ENCODE data around the gene ENKUR.

The ENKUR gene

DNA sequence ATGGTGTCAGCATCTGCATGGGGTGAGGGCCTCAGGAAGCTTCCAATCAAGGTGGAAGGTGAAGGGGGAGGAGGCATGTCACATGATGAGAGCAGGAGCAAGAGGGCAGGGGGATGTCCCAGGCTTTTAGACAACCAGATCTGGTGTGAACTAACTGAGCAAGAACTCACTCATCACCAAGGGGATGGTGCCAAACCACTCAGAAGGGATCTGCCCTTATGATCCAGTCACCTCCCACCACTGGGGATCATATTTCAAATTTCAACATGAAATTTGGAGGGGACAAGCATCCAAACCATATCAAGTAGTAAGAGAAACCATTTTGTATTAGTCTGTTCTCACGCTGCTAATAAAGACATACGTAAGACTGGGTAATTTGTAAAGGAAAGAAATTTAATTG lies 34.0 kb upstream of the ENKUR start:
- no peaks in the 10 kb centered on the region for H3K27me3 ChIP-seq (ENCODE audit: control insufficient read depth in 1 of 2, insufficient read depth in 2 of 2, low read length in 2 of 2)
- no peak overlapping the region for H3K9ac ChIP-seq (ENCODE audit: low read length in 2 of 2)
- H3K4me1 ChIP-seq (ENCODE audit: control insufficient read depth, insufficient read depth, low read length): no peaks in the 10 kb centered on the region
- H3K27ac ChIP-seq (ENCODE audit: low read length): no peak overlapping the region
- no peak overlapping the region for H3K4me3 ChIP-seq (ENCODE audit: low read length in 2 of 2)
- H3K36me3 ChIP-seq (ENCODE audit: control insufficient read depth in 2 of 2, insufficient read depth in 2 of 2, low read length in 2 of 2): no peaks in the 10 kb centered on the region
- no peaks in the 10 kb centered on the region for H3K9me3 ChIP-seq (ENCODE audit: control insufficient read depth in 2 of 2, low read length in 2 of 2)

DNA sequence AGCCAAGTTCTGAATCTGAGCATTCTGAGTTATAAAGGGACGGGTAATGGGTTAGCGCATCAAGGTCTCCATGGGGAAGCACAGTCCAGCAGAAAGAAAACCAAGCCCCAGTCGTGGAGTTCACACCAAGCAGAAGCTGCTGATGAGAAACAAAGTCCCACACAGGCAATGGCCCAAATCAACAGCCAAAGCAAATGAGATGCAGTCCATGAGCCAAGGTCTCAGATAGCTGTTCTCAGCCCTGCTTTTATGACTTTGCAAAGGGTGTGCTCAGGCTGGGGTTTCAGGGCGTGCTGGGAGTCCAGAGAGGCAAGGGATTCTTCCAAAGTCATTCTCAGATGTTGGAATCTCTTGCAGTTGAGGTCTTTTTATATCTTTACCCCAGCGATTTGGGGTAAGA lies 32.5 kb upstream of the ENKUR start:
- Histone ChIP-seq H3K9ac (ENCODE audit: low read length in 2 of 2) (no peak overlapping the region), H3K9me3 (ENCODE audit: control insufficient read depth in 2 of 2, low read length in 2 of 2) (no peaks in the 10 kb centered on the region), H3K4me1 (ENCODE audit: control insufficient read depth, insufficient read depth, low read length) (no peaks in the 10 kb centered on the region), H3K4me3 (ENCODE audit: low read length in 2 of 2) (no peak overlapping the region), H3K36me3 (ENCODE audit: control insufficient read depth in 2 of 2, insufficient read depth in 2 of 2, low read length in 2 of 2) (no peaks in the 10 kb centered on the region), H3K27me3 (ENCODE audit: control insufficient read depth in 1 of 2, insufficient read depth in 2 of 2, low read length in 2 of 2) (no peaks in the 10 kb centered on the region), H3K27ac (ENCODE audit: low read length) (no peak overlapping the region)

DNA sequence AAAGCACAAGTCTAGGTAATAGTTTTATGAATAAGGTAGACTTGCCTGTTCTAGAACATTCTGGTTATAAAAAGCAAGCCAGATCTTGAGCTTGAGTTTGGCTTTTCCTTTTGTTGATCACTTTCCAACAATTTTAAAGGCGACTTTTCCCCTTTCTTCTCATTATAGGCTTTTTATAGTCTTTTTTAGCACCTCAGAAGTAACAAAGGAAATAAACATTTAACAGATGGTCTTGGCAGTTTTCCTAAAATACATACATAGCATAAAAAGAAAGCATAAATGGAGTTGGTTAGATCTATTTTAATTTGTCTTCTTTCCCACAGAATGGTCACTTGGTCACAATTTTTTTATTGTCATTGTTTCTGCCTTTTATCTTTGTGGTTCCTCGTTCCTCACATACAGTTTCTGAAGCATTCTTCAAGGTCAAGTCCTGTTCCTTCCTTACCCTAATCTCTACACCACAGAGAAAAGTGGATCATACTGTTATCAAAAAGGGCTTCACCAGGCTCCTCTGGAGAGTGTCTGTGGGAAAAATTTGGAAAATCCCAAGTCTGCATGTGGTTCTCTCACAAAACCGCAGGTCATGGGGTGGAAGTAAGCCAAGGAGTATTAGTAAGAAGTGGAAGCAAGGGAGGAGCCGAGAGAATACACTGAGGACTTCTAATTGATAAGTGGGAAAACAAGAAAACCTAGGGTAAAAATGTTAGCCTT lies 31.8 kb upstream of the ENKUR start:
- Histone ChIP-seq H3K27me3 (ENCODE audit: control insufficient read depth in 1 of 2, insufficient read depth in 2 of 2, low read length in 2 of 2) (no peaks in the 10 kb centered on the region), H3K27ac (ENCODE audit: low read length) (no peak overlapping the region), H3K9me3 (ENCODE audit: control insufficient read depth in 2 of 2, low read length in 2 of 2) (no peaks in the 10 kb centered on the region), H3K4me1 (ENCODE audit: control insufficient read depth, insufficient read depth, low read length) (no peaks in the 10 kb centered on the region), H3K4me3 (ENCODE audit: low read length in 2 of 2) (no peak overlapping the region), H3K9ac (ENCODE audit: low read length in 2 of 2) (no peak overlapping the region), H3K36me3 (ENCODE audit: control insufficient read depth in 2 of 2, insufficient read depth in 2 of 2, low read length in 2 of 2) (no peaks in the 10 kb centered on the region)

DNA sequence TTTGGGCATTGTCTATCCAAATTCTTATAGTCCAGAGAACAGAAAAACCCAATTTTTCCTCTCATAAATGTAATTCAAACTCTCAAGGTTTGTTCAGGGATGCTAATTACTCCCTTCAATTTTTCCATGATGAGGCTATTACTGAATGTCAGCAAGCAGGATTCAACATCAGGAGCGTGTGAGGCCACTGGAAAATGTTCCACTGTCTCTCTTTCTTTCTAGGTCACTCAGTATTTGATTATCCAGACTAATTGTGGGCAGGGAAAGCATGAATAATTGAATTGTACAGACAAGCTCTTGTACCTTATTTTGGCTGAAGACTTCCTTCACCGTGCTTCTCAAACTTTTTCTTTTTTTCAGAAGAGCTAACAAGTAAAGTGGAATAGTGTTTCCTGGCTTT lies 31.1 kb upstream of the ENKUR start:
- no peak overlapping the region for H3K9ac ChIP-seq (ENCODE audit: low read length in 2 of 2)
- H3K9me3 ChIP-seq (ENCODE audit: control insufficient read depth in 2 of 2, low read length in 2 of 2): no peaks in the 10 kb centered on the region
- no peaks in the 10 kb centered on the region for H3K4me1 ChIP-seq (ENCODE audit: control insufficient read depth, insufficient read depth, low read length)
- H3K27ac ChIP-seq (ENCODE audit: low read length): no peak overlapping the region
- H3K27me3 ChIP-seq (ENCODE audit: control insufficient read depth in 1 of 2, insufficient read depth in 2 of 2, low read length in 2 of 2): no peaks in the 10 kb centered on the region
- no peaks in the 10 kb centered on the region for H3K36me3 ChIP-seq (ENCODE audit: control insufficient read depth in 2 of 2, insufficient read depth in 2 of 2, low read length in 2 of 2)
- H3K4me3 ChIP-seq (ENCODE audit: low read length in 2 of 2): no peak overlapping the region

DNA sequence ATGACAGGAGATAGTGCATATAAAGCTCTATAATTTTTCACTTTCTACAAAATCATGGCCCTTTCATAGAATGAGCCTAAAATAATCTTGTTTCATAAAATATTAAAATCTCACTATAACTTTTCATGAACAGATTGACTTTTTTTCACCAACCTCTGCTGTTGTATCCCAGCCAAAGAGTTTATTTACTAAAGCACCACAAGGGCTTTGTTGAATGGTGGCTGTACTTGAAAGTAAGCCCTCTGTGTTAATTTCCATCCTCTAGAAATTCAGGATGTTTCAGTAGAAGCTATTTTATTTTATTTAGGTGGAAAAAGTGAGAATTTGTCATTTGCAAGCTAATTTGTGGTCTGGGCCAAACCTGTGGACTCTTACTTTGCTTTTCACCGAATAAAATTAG lies 30.7 kb upstream of the ENKUR start:
- H3K27me3 ChIP-seq (ENCODE audit: control insufficient read depth in 1 of 2, insufficient read depth in 2 of 2, low read length in 2 of 2): no peaks in the 10 kb centered on the region
- H3K9me3 ChIP-seq (ENCODE audit: control insufficient read depth in 2 of 2, low read length in 2 of 2): no peaks in the 10 kb centered on the region
- no peaks in the 10 kb centered on the region for H3K36me3 ChIP-seq (ENCODE audit: control insufficient read depth in 2 of 2, insufficient read depth in 2 of 2, low read length in 2 of 2)
- H3K27ac ChIP-seq (ENCODE audit: low read length): no peak overlapping the region
- H3K9ac ChIP-seq (ENCODE audit: low read length in 2 of 2): no peak overlapping the region
- no peaks in the 10 kb centered on the region for H3K4me1 ChIP-seq (ENCODE audit: control insufficient read depth, insufficient read depth, low read length)
- H3K4me3 ChIP-seq (ENCODE audit: low read length in 2 of 2): no peak overlapping the region

DNA sequence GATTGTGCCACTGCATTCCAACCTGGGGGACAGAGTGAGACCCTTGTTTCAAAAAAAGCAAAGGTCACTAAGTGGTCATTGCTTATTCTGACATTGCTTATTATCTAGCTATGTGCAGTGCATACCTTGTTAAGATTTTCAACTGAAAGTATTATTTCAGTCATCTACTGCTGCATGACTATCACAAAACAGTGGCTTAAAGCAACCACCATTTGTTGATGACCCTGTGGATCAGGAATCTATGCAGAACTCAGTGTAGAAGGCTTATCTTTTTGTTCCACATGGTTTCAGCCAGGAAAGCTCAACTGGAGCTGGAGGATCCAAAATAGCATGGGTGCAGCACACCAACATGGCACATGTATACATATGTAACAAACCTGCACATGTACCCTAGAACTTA lies 23.6 kb upstream of the ENKUR start:
- Histone ChIP-seq H3K36me3 (ENCODE audit: control insufficient read depth in 2 of 2, insufficient read depth in 2 of 2, low read length in 2 of 2) (no peaks in the 10 kb centered on the region), H3K9ac (ENCODE audit: low read length in 2 of 2) (no peak overlapping the region), H3K9me3 (ENCODE audit: control insufficient read depth in 2 of 2, low read length in 2 of 2) (no peaks in the 10 kb centered on the region), H3K4me1 (ENCODE audit: control insufficient read depth, insufficient read depth, low read length) (no peaks in the 10 kb centered on the region), H3K4me3 (ENCODE audit: low read length in 2 of 2) (no peak overlapping the region), H3K27me3 (ENCODE audit: control insufficient read depth in 1 of 2, insufficient read depth in 2 of 2, low read length in 2 of 2) (no peaks in the 10 kb centered on the region), H3K27ac (ENCODE audit: low read length) (no peak overlapping the region)

DNA sequence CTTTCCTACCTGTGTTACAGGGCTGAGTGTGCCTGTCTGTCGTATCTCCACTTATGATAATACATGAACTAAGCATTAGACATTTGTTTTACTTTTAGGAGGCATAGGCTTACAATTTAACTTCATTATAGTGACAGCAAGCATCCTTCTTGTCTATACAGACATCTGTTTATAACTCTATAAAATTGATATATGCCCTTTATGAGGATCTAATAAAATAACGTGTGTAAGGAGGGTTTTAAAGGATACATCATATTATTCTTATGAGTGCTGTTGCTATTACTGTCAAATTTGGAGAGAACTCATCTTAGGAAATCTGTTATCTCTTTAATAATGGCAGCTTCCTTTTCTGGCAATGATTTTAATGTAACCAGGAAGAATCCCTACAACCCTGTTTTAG lies 22.4 kb upstream of the ENKUR start:
- no peaks in the 10 kb centered on the region for H3K27me3 ChIP-seq (ENCODE audit: control insufficient read depth in 1 of 2, insufficient read depth in 2 of 2, low read length in 2 of 2)

DNA sequence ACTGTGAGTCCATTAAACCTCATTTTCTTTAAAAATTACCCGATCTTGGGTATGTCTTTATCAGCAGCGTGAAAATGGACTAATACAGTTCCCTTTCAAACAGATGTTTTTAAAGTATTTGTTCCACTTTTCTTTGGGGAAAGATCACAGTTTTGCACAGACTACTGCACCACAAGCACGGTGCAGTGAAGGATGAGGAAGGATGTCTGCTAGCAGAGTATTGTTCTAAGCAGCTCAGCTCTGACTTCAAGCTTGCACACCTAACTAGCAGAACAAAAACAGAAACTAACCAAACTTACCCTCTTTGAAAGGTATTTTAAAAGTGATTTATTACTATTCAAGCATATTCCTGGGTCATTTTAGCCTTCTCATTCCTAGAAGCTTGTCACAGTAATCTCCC lies 20.4 kb upstream of the ENKUR start:
- no peak overlapping the region for H3K9ac ChIP-seq (ENCODE audit: low read length in 2 of 2)
- H3K9me3 ChIP-seq (ENCODE audit: control insufficient read depth in 2 of 2, low read length in 2 of 2): no peaks in the 10 kb centered on the region
- no peak overlapping the region for H3K27ac ChIP-seq (ENCODE audit: low read length)
- H3K4me1 ChIP-seq (ENCODE audit: control insufficient read depth, insufficient read depth, low read length): no peaks in the 10 kb centered on the region
- no peak overlapping the region for H3K4me3 ChIP-seq (ENCODE audit: low read length in 2 of 2)
- H3K36me3 ChIP-seq (ENCODE audit: control insufficient read depth in 2 of 2, insufficient read depth in 2 of 2, low read length in 2 of 2): no peaks in the 10 kb centered on the region
- H3K27me3 ChIP-seq (ENCODE audit: control insufficient read depth in 1 of 2, insufficient read depth in 2 of 2, low read length in 2 of 2): no peaks in the 10 kb centered on the region

More for the DNA sequence above, 22.4 kb upstream of the ENKUR start:
- Histone ChIP-seq H3K27ac (ENCODE audit: low read length) (no peak overlapping the region), H3K9ac (ENCODE audit: low read length in 2 of 2) (no peak overlapping the region), H3K36me3 (ENCODE audit: control insufficient read depth in 2 of 2, insufficient read depth in 2 of 2, low read length in 2 of 2) (no peaks in the 10 kb centered on the region), H3K4me3 (ENCODE audit: low read length in 2 of 2) (no peak overlapping the region), H3K4me1 (ENCODE audit: control insufficient read depth, insufficient read depth, low read length) (no peaks in the 10 kb centered on the region), H3K9me3 (ENCODE audit: control insufficient read depth in 2 of 2, low read length in 2 of 2) (no peaks in the 10 kb centered on the region)

DNA sequence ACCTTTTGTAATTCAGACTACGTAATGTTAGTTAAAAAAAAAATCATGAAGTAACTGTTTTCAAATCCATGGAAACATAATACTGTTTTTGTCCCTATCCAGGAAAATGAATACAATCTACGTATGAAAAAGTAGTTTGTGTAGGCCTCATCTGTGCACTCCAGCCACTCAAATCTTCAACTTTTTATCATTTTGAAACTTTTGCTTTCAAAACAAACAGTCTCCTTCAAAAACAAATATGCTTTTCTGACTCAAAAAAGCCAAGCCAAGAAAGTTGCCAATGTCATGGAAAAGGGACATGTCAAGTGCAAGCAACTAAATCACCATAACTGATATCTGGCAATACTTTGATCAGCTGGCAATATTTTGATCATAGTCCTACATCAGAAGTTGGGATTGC lies 13.6 kb upstream of the ENKUR start:
- no peaks in the 10 kb centered on the region for H3K27me3 ChIP-seq (ENCODE audit: control insufficient read depth in 1 of 2, insufficient read depth in 2 of 2, low read length in 2 of 2)
- H3K4me1 ChIP-seq (ENCODE audit: control insufficient read depth, insufficient read depth, low read length): no peaks in the 10 kb centered on the region
- no peak overlapping the region for H3K4me3 ChIP-seq (ENCODE audit: low read length in 2 of 2)
- H3K27ac ChIP-seq (ENCODE audit: low read length): no peak overlapping the region
- H3K9me3 ChIP-seq (ENCODE audit: control insufficient read depth in 2 of 2, low read length in 2 of 2): no peaks in the 10 kb centered on the region
- no peak overlapping the region for H3K9ac ChIP-seq (ENCODE audit: low read length in 2 of 2)
- no peaks in the 10 kb centered on the region for H3K36me3 ChIP-seq (ENCODE audit: control insufficient read depth in 2 of 2, insufficient read depth in 2 of 2, low read length in 2 of 2)

DNA sequence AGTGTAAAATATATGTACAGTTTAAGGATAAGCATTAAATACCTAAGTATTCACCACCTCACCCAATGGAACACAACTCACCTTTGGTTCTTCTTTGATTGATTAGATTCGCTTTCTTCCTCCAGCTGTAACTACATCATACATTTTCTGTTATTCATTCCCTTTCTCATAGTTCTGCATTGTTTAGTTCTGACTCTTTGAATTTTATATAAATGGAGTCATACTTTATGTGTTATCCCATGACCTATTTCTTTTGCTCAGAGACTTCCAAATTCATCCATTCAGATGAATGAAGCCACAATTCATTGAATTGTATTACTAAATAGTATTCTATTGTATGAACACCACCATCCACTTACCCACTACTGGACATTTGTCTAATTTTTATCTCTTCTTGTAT lies 12.8 kb upstream of the ENKUR start:
- Histone ChIP-seq H3K9me3 (ENCODE audit: control insufficient read depth in 2 of 2, low read length in 2 of 2) (no peaks in the 10 kb centered on the region), H3K4me3 (ENCODE audit: low read length in 2 of 2) (no peak overlapping the region), H3K27me3 (ENCODE audit: control insufficient read depth in 1 of 2, insufficient read depth in 2 of 2, low read length in 2 of 2) (no peaks in the 10 kb centered on the region), H3K9ac (ENCODE audit: low read length in 2 of 2) (no peak overlapping the region), H3K4me1 (ENCODE audit: control insufficient read depth, insufficient read depth, low read length) (no peaks in the 10 kb centered on the region), H3K36me3 (ENCODE audit: control insufficient read depth in 2 of 2, insufficient read depth in 2 of 2, low read length in 2 of 2) (no peaks in the 10 kb centered on the region), H3K27ac (ENCODE audit: low read length) (no peak overlapping the region)

DNA sequence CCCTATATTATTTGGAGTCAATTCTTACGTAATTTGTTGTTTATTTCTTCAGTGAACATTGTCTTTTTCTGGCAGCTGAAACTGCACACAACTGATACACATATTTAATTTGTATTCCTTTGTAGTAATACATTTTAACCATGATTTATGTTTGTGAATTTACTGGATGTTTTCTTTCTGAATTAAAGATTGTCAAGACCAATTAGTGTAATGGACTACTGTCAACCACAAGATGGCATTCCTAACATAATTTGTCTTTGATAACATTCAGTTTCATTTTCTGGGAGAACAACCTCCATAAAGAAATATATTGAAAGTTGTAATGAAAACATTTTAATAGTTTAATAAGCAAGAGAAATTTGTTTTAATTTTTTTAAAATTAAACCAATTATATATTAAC lies 10.5 kb upstream of the ENKUR start:
- Histone ChIP-seq H3K4me3 (ENCODE audit: low read length in 2 of 2) (no peak overlapping the region), H3K27ac (ENCODE audit: low read length) (no peak overlapping the region), H3K4me1 (ENCODE audit: control insufficient read depth, insufficient read depth, low read length) (no peaks in the 10 kb centered on the region), H3K27me3 (ENCODE audit: control insufficient read depth in 1 of 2, insufficient read depth in 2 of 2, low read length in 2 of 2) (no peaks in the 10 kb centered on the region), H3K9ac (ENCODE audit: low read length in 2 of 2) (no peak overlapping the region), H3K9me3 (ENCODE audit: control insufficient read depth in 2 of 2, low read length in 2 of 2) (no peaks in the 10 kb centered on the region), H3K36me3 (ENCODE audit: control insufficient read depth in 2 of 2, insufficient read depth in 2 of 2, low read length in 2 of 2) (no peaks in the 10 kb centered on the region)
